Lower leg skin (tissue), 4 donors: ENCODE data around the gene EMILIN3. TPM values are rescaled to one million over a fixed set of nuclear protein-coding genes. Genes with fewer than 3 reads are reported as not detected.

Source experiments
- DNase-seq, 2 donors: peaks; one replicate each; pipeline ENCODE4 v3.0.0-alpha.2; 2019; ENCODE audit warnings: low spot score in 2 of 2
- H3K4me3 ChIP-seq: fragments of 200-600 bp; sonication (generic); 2 replicates; pipeline ENCODE4 v1.5.1; 2017; ENCODE audit warnings: mild to moderate bottlenecking, low read depth; ENCODE audit not compliant: poor library complexity, severe bottlenecking
- POLR2A ChIP-seq, 2 donors: fragments of 450-650 bp; IDR thresholded peaks; one replicate each; pipeline ENCODE4 v1.6.1; 2016 to 2017; ENCODE audit warnings: antibody characterized with exemption in 2 of 2, mild to moderate bottlenecking in 1 of 2, moderate library complexity in 1 of 2
- WGBS, 2 donors: methylation state at CpG; one replicate each; pipeline ENCODE4 v1.1.5; 2018; 5-methylcytosine and 5-hydroxymethylcytosine counted together
- intact Hi-C: fragments of 100-400 bp; cut with DNase I; formaldehyde crosslinking; loops from one replicate; pipeline ENCODE4 v1.15.0; 2023; ENCODE audit warnings: low total_unique reads
- total RNA-seq, 4 donors: library from RNA; depleted of rRNA; stranded (reverse); fragments of >200 nt; gene quantifications; one replicate each; pipeline ENCODE4 v1.1.0, GENCODE V29; 2016
- TF ChIP-seq, protein P1 (sequence below), 3 donors: fragments of 450-650 bp; IDR thresholded peaks; one replicate each; pipeline ENCODE4 v1.5.1; 2016; ENCODE audit warnings: antibody characterized with exemption in 3 of 3, mild to moderate bottlenecking in 3 of 3, moderate library complexity in 2 of 3

Gene EMILIN3
- total RNA-seq, 4 donors from 2014 or later = 1.0 to 7.8 (median 5.0) TPM

DNA sequence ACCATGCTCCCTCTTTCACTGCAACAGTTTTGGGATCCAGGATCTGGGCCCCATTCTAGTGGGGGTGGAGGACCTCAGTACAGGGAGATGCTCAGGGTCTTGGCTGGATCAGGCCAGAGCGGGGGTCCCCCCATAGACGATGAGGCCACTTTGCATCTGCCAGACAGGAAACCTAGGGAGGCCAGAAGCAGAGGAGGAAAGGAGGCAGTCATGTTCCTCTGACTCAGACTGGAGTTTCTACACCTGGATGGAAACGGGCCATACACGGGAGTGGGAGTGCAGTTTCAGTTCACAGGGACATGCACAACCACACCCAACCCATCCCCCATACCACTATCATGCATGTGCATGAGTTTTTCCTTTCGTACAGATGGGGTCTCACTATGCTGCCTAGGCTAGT, 3.6 kb upstream of the EMILIN3 start:
- no peak overlapping the region for H3K4me3 ChIP-seq
- intact Hi-C loops = no loop called here
- TF ChIP-seq, protein P1, sequence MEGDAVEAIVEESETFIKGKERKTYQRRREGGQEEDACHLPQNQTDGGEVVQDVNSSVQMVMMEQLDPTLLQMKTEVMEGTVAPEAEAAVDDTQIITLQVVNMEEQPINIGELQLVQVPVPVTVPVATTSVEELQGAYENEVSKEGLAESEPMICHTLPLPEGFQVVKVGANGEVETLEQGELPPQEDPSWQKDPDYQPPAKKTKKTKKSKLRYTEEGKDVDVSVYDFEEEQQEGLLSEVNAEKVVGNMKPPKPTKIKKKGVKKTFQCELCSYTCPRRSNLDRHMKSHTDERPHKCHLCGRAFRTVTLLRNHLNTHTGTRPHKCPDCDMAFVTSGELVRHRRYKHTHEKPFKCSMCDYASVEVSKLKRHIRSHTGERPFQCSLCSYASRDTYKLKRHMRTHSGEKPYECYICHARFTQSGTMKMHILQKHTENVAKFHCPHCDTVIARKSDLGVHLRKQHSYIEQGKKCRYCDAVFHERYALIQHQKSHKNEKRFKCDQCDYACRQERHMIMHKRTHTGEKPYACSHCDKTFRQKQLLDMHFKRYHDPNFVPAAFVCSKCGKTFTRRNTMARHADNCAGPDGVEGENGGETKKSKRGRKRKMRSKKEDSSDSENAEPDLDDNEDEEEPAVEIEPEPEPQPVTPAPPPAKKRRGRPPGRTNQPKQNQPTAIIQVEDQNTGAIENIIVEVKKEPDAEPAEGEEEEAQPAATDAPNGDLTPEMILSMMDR (IDR thresholded peaks at IDR 0.05) = no peak
- no peak for TF ChIP-seq POLR2A (IDR thresholded peaks at IDR 0.05)
- 72 to 75% methylated on average over 5 of the region's 5 CpGs for WGBS, 2 donors
- DNase-seq = no peak

DNA sequence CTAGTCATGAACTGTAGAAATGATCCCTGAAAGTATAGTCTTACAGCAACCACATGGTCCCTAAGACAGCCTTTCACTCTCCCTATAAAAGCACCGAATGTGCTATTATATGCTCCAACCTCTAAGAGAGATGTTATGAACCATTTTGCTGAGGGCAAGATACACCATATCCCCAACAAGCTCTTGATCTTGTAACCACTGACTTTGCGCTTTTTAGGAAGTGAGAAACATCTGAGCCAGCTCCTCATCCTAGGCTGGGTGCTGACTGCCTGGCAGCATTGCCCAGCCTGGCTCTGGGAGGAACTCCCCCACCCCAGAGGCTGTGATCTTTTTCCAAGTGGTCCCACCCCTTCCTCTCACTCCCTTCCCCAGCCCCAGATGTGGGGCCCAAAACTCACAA, 3.1 kb upstream of the EMILIN3 start:
- no peak for DNase-seq
- TF ChIP-seq, protein P1 (IDR thresholded peaks at IDR 0.05) = no peak
- no peak for TF ChIP-seq POLR2A (IDR thresholded peaks at IDR 0.05)
- 53 to 58% methylated on average over 2 of the region's 2 CpGs for WGBS, 2 donors
- no peak overlapping the region for H3K4me3 ChIP-seq
- intact Hi-C loops = no loop called here

DNA sequence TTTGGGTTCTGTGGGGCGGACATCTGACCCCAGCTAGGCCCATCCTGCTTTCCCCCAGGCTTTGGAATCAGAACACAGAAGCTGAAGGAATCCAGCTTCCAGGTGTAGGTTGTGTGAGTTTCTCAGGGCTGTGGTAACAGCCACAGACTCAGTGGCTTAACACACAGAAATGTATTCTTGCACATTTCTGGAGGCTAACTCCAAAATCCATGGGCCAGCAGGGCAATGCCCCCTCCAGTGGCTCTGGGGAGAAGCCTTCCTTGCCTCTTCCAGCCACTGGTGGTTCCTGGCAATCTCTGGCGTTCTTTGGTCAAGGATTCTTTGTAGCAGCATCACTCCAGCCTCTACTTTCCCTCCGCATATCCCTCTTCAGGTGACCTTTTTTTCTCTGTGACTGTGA, 1.3 kb upstream of the EMILIN3 start:
- no peak overlapping the region for H3K4me3 ChIP-seq
- TF ChIP-seq, protein P1 (IDR thresholded peaks at IDR 0.05) = no peak
- TF ChIP-seq POLR2A (IDR thresholded peaks at IDR 0.05) = no peak
- no peak for DNase-seq
- 88 to 93% methylated on average over 3 of the region's 3 CpGs for WGBS, 2 donors
- intact Hi-C loops = no loop called here

DNA sequence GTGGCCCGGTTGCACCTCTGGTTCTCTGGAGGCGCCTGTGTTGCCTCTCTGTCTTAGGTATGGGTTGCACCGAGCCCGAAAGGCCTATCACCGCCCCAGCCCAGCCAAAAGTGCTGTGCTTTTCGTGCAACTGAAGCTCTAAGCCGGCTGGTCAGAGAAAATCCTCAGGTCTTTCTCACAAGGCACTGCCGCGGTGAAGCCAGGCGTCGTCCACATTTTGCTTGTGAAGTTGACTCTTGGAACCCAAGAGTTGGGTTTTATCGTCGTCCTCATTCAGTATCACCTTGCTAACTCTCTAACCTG, 726 bp upstream of the EMILIN3 start:
- 84 to 89% methylated on average over 13 of the region's 13 CpGs for WGBS, 2 donors
- TF ChIP-seq, protein P1 (IDR thresholded peaks at IDR 0.05) = no peak
- no peak for DNase-seq
- H3K4me3 ChIP-seq = no peak overlapping the region
- intact Hi-C loops = no loop called here

DNA sequence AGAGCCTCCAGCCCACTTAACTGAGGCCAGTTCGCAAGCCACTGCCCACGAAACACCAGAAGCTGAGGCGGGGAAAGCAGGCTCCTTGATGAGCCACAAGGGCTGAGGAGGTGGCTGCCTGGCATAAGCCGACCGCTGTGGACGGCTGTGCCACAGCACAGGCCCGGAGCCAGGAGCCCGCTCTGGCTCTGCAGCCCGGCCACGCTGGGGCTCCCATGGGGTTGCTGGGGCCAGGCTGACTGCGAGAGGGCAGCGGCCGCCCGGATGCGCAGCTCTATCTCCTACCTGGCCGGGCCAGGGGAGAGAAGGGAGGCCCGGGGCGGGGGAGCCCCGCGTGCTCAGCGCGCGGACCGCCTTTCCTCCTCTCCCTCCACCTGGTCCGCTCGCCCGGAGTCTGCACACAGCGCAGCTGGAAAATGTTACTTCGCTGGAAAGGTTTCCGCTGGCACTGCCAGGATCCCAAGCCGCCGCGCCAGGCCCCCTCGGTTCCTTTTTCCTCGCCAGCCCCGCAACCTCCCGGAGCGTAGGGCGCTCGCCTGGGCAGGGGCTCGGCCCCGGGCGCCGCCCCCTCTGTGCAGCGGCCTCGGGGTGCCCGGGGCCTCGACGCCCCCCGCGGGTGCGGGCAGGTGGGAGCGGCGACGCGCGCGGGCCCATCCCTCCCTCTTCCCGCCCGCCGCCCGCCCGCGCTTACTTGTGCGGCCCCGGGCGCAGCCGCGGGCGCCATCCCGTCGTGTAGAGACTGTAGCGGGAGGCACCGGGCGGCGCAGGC, 657 bp downstream of the EMILIN3 start:
- no peak overlapping the region for H3K4me3 ChIP-seq
- TF ChIP-seq, protein P1 (IDR thresholded peaks at IDR 0.05) = no peak
- no peak for TF ChIP-seq POLR2A (IDR thresholded peaks at IDR 0.05)
- DNase-seq = no peak
- intact Hi-C loops = no loop called here
- 7 to 8% methylated on average over 21 to 25 of the region's 76 CpGs for WGBS, 2 donors
